HS-27A (cell line): ENCODE results near the gene HOMER1.
A peak's percentile ranks its signal among the peaks of the same experiment; 100 is the strongest.

Source experiments
- DNase-seq: peaks from one replicate; pipeline ENCODE4 v3.0.0-alpha.2; 2012; ENCODE audit warnings: low read depth, missing footprints

HOMER1 gene, protein sequence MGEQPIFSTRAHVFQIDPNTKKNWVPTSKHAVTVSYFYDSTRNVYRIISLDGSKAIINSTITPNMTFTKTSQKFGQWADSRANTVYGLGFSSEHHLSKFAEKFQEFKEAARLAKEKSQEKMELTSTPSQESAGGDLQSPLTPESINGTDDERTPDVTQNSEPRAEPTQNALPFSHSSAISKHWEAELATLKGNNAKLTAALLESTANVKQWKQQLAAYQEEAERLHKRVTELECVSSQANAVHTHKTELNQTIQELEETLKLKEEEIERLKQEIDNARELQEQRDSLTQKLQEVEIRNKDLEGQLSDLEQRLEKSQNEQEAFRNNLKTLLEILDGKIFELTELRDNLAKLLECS

DNA sequence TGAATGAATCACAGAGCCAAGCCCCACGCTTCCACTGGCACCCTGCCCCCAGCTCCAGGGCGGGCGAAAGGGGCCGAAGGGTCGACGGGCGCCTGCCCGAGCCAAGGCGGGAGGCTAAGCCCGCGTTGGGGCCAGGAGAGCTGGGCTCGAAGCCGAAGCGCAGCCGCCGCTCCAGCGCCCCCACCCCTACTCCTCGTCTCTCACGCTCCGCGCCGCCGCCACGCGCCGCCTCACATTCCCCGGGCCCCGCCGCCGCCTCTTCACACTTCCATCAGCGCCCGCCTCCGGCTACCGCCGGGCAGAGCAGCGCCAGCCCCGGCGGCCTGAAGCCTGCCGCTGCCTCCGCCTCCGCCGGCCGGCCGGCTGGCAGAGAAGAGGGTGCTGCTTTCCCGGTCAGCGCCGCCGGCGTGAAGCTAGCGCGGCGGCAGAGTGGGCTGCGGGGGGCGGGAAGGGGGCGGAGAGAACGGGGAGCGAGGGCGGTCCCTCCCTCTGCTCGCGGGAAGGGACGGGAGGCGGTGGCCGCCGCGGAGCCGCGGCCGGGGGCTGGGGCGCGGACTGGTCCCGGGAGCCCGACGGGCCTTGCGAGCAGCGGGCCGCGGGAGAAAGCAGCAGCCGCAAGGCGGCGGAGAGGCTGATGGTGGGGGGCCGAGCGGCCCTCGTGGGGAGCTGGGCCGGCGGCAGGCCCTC, at the start of gene HOMER1:
TSS of gene HOMER1 (minus strand) at position 431 of the 687 bp plus-strand sequence. CDS start 1,360 bp downstream, outside the sequence.
- DNase-seq = peak; percentile 24

DNA sequence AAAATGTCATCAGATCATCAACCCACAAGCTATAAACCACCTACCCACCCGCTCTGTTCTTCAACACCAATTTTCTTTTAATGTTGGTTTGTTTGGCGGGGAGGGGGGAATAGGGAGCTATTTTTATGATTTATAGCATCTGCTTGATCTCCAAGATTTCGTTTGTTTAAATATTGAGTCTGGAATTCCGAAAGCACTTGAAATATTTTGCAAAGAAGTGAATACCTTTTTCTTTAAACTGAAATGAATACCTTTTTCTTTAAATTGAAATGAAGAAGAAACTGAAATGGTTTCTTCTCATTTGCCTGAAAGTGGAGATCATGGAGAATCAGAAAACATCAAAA, 49.3 kb upstream of the HOMER1 start:
- DNase-seq = no peak

DNA sequence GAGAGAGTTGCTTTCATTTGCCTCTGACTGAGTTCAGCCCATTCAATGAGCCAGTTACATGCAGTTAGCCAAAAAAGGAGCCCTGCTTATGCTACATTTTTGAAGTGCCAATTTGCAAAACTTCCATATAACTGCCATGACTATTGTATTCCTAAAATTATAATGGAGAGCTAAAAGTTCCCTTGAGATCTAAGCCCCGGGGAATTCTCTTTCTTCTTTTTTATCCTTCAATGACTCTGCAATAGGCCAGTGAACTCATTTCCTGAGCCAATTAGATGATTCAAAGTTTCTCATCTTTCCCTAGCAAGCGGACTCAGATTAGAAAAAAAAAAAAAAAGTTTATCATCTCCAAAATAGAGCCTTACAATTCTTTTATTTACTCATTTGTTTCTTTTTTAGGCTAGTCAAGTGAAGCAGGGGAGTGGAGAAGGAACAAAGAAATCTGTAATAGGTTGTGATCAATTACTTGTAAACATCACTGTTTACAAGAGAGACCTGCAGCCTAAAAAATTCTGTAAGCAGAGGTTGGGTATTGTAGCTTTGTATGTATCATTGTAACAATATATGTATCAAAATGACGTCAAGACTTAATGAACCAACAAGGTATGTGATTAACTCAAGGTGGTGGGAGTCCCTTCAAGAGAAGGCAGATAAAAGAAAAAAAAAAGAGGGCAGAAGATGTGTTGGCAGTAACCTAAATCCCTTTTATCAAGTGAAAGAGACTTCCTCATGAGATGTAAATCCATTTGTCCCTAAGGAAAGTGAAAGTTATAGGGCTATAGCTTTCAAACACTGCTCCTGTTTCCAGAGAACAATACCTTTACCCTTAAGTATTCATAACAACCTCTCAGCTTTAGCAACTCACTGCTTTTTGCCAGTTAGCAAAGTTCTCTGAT, 48.7 kb upstream of the HOMER1 start:
- DNase-seq = no peak

DNA sequence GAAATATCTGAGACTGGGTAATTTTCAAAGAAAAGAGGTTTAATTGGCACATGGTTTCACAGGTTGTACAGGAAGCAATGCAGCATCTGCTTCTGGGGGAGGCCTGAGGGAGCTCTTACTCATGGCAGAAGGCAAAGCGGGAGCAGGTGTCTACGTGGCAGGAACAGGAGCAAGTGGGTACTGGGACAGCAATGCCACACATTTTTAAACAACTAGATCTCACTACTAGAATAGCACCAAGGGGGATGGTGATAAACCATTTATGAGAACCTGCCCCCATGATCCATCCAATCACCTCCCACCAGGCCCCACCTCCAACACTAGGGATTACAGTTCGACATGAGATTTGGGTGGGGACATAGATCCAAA, 47.6 kb upstream of the HOMER1 start:
- no peak for DNase-seq

DNA sequence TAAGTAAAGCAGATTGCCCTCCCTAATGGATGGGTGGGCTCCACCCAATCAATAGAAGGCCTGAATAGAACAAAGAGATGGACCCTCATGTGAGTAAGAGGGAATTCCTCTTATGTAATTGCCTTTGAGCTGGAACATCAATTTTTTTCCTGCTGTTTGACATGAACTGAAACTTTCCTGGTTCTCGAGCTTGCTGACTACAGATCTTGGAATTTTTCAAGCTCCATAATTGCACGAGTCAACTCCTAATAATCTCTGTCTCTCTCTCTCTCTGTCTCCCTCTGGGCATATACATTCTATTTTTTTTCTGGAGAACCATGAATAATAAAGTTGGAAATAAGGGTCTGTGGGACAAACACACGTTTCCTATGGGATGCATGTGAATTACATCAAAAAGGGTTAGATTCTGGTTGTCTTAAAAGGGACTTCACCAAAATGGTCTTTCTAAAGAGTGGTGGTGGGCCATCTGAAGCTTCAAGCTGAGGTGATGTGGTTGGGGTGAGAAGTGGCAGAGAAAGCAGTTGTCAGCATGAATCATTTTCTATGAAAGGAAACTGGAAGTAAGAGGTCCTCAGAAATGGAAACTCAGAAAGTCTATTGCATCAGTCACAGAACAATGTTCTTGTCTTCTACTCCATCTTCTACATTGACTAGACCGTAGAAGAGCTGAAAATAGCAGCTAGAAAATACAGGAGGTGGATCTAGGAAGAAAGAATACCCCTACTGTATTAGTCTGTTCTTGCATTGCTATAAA, 47.0 kb upstream of the HOMER1 start:
- DNase-seq = no peak

DNA sequence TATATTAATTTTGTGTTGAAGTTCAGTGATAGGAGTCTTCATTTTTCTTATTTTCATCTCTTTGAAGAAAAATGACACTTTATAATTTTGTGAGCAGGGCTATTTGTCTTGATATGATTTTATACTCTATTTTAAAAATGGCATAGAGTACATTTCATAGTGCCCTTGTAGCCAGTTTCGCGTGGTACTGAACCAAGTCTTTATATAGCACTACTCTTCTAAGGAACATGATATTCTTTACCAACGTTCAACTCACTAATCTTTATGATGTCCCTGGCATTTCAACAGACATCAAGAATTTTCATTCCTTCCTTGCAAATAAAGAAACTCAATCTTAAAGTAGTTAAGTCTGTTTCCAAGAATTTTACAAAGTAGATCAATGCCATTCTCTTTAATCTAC, 41.5 kb upstream of the HOMER1 start:
- no peak for DNase-seq

DNA sequence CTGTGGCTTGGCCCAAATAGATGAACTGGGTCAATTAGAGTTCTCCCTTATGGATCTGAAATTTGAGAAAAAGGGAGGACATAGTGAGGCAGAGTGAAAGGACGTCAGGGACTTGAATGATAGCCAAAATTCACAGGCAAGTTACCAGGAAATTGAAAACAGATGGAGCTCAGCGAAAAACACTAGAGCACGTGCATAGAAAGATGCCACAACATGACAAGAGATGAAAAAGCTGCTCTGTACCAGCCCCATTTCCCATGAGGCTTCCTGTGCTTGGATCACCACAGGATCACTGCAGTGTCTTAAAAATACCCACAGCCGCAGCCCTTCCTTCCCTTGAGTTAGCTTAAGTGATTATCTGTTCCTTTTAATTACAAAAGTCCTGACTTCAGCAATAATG, 39.0 kb upstream of the HOMER1 start:
- no peak for DNase-seq

DNA sequence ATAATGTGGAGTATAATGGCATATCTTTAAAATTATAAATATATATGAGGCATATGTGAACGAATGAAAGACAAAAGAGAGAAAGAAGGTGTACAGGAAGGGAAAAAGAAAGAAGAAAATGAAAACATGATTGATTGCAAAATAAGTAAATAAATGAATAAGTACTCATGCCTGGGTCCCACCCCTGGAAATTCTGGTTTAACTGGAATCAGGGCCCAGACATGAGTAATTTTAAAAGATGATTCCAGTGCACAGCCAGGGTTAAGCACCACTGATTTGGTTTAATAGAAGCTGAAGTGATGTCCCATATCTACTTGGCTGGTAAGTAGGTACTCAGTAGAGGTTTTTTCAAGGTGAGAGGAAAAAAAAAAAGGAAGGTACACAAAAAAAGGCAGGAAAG, 34.0 kb upstream of the HOMER1 start:
- DNase-seq = no peak

DNA sequence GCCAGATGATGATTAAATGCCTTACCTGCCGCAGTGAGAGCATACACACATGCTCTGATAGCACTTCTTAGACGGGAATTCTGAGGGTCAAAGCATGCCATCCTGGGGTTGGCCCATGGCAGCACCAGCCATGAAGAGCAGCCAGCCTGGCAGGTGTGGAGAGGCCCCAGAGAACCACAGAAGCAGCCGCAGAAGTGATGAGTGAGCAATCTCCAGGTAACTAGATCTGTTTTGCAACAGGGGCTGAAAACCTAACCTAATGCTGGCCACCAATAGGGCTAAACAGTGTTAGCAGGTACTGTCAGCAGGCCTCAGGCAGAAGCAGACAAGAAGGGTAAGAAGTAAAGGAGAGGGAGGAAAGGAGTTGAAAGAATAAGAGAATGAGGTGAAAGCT, 33.5 kb upstream of the HOMER1 start:
- DNase-seq = no peak

DNA sequence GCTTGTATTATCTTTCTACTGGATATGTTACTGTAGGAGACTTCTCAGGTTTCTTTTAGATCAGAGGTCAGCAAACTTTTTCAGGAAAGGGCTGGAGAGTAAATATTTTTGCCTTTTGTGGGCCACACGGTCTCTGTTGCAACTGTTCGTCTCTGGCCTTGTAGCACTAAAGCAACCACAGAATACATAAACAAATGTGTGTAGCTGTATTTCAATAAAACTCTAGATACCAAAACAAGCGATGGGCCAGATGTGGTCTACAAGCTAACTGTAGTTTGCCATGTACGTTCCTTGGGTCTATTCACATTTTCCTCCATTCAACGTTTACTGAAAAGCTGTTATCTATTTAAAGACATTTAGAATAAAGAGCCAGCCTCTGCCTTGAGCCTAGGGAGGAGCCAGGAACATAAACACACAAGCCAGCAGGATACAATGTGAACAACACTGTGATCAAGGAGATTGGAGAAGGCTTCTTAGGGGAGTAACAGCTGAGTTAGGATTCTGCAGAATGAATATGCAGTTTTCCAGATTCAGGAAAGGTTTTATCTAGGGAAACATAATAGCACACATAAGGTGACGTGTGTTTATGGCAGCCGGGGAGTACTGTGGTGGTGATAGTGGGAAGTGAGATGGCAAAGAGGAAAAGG, 33.0 kb upstream of the HOMER1 start:
- no peak for DNase-seq

DNA sequence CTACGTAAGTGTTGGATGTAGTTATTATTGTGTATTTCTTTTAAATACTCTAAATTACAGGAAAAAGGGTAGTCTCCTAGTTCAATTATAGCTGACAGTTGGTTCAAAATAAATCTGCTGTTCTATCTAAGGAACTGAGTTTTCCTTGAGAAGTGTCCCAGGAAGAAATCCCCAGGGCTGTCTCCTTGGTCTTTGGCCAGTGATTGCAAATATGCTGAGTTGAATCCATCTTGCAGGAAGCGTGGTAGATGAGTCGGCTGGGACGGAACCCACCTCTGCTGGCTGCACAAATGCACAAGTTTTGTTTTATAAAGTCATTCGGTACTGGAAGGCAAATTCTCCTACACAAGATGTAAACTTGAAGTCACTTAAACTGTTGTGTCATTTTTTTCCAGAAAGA, 30.2 kb upstream of the HOMER1 start:
- DNase-seq = no peak

DNA sequence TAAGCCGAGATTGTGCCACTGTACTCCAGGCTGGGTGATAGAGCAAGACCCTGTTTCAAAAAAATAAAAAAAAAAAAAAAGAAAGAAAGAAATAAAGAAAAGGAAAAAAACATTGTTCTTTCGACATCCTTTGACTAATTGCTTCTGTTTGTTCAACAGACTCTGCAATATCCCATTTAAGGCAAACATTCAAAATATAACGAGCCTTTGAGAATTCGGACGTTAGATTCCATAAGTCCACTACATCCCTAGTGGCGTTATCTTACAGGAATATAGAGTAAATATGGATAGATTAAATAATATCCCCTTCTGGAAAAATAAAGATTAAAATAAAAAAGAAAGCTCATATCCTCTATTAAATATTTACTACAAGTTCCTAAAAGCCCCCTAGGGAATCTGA, 27.0 kb upstream of the HOMER1 start:
- no peak for DNase-seq

DNA sequence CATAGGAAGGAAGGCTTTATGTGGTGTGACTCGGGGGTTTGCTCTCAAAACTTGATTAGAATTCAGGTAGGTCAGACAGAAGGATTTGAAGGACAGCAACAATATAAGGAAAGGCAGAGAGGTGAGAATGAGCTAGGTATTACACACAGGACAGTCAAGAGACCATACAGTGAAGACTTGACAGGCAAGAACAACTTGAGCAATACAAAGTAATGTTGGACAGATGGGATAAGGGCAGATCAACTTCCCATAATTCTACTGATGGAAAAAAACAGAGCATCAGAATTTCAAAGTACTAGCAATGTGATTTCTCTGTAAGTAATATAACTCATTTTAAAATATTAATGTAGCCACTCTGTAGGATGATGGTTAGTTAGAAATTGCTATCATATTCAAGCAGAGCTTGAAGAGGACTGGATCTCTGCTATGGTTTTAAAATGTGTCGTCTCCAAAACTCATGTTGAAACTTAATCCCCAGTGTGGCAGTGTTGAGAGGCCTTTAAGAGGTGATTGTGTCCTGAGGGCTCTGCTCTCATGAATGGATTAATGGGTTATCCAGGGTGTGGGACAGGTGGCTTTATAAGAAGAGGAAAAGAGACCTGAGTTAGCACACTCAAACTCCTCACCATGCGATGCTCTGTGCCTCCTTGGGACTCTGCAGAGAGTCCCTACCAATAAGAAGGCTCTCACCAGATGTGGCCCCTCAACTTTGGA, 22.4 kb upstream of the HOMER1 start:
- no peak for DNase-seq

DNA sequence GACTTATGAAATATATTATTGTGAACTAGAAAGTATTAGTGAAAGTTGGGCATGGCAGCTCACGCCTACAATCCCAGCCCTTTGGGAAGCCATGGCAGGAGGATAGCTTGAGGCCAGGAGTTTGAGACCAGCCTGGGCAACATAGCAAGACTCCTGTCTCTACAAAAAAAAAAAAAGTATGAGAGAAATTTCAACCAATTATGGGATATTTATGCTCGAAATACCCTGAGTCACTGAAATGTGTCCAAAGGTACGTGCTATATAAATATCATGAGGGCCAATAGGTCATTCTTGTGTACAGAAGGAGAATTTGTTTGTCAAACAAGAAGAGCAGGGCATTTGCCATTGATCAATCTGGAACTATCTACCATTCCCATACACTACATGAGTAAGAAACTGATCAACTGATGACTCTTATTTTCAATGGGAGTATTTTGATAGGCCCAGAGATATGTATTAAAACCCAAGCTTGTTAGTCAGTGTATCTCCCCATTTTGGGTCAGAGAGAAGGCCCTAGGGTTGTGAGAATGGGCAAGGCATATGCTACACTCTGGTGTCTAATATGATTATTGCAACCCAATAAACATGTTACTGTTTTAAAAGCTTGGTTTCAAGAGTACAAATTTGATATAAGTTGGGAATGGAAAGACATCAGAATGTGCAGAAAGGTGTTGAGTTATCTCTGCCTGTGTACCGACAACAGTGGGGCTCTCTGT, 21.7 kb upstream of the HOMER1 start:
- DNase-seq = no peak

DNA sequence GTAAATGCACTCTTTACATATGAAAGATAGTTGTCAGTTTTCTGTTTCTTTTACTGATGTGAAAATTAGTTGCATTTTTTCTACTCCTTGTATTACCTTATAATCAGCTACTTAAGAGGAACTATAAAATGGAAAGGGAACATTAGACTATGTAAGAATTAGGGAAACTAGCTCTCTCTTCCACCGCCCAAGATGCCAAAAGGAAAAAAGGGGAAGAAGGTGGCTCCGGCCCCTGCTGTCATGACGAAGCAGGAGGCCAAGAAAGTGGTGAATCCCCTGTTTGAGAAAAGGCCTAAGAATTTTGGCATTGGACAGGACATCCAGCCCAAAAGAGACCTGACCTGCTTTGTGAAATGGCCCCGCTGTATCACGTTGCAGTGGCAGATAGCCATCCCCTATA, 15.2 kb upstream of the HOMER1 start:
- no peak for DNase-seq

DNA sequence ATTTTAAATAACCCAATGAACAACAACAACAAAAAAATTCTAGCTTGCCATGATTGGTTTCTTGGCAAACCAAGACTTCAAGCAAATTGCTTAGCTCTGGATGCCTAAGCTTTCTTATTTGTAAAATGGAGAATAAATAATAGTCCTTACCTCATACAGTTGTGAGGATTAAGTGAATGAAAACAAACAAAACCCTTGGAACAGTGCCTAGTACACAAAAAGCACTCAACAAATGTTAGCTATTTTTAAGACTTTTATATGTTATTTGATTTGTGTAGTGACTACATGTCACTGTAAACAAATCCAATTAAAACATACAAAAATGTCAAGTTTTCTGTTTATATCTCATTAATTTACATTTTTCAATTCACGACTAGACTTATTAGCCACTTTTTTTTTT, 13.5 kb upstream of the HOMER1 start:
- DNase-seq = no peak

DNA sequence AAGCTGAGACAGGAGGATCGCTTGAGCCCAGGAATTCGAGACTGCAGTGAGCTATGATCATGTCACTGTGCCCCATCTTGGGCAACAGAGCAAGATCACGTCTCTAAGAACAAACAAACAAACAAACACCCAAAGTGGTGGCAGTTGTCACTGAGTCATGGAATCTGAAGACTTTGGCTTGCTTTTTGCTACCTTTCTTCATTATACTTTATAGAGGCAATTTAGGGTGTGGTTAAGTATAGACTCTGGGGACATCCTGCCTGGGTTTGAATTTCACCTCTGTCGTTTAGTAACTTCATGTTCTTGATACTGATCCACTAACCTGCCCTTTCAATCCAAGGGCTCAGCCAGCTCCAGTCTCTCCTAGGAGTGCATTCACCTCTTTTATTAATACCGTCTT, 13.0 kb upstream of the HOMER1 start:
- no peak for DNase-seq

DNA sequence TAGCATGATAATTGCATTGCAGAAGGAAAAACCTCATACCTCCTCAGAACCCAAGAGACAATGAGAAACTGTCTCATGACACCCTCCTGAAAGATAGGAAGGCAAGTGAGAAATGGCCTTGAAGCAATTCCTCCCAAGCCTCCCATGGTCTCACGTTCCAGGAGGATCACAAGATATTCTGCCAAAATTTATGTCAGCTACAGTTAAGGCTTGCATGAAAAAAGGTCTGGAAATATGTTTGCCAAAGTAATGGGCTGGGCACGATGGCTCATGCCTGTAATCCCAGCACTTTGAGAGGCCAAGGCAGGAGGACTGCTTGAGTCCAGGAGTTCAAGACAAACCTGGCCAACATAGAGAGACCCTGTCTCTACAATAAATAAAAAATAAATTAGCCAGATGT, 12.6 kb upstream of the HOMER1 start:
- DNase-seq = no peak

DNA sequence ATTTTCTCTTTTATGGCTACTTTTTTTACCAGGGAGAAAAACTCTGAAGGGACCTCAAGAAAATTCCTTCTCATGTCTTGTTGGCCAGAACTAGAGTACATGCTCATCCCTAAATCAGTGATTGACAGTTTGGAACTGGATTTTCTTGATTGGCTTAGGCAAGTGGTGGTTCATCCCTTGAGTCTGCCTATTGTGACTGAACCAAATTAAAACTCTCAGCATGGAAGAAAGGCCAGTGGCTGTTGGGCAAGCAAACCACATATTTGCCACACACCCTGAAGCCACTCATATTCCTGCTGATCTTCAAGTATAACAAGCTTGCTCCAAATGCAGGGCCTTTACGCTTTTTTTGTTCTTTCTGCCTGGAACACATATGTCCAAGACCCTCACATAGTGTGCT, 7.2 kb upstream of the HOMER1 start:
- DNase-seq = no peak

DNA sequence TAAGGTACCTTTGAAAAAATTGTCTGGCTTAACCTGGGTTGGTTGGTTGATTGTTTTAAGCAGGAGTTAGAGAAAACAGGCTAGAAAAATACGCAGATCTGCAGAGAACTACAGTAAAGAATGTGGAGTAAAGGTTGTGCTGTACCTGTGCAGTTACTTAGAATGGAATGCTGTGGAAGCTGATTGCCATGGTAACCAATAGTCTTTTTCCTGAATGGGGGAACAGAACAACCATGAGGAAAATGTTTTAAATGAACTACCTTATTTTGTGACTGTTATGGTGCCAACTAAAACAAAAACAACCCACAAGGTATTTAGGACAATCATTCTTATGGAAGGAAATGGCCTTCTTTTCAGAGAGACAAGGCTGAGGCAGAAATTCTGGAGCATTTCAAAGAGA, 4.8 kb upstream of the HOMER1 start:
- no peak for DNase-seq
